Brain microvascular endothelial cell (primary cell): ENCODE results near the gene RPL39L.

Experiments
- DNase-seq: peaks from one replicate; pipeline ENCODE4 v3.0.0-alpha.2; 2020
- H3K27ac ChIP-seq: fragments of 250-450 bp; sonication (Bioruptor Pico); 2 replicates; pipeline ENCODE4 v1.5.1; 2020; ENCODE audit warnings: mild to moderate bottlenecking, moderate library complexity
- H3K27me3 ChIP-seq: fragments of 250-450 bp; sonication (Bioruptor Pico); replicated peaks from 2 replicates; pipeline ENCODE4 v1.5.1; 2020; ENCODE audit warnings: mild to moderate bottlenecking
- H3K36me3 ChIP-seq: fragments of 250-450 bp; sonication (Bioruptor Pico); replicated peaks from 2 replicates; pipeline ENCODE4 v1.5.1; 2020; ENCODE audit warnings: mild to moderate bottlenecking
- H3K4me3 ChIP-seq: 2 replicates; pipeline ENCODE4 v1.5.1; 2011; ENCODE audit warnings: low read depth, mild to moderate bottlenecking, control low read depth, low read length, moderate library complexity
- CTCF ChIP-seq: IDR thresholded peaks from 2 replicates; pipeline ENCODE4 v1.5.1; 2011; ENCODE audit warnings: low read depth, mild to moderate bottlenecking, moderate library complexity, low read length, control low read depth, inconsistent platforms; ENCODE audit errors: missing control alignments
- in situ Hi-C: cut with HindIII; loops from 2 replicates; pipeline ENCODE4 v1.10.0; 2017; ENCODE audit warnings: low sequenced_read_pairs, low pct_ligation_motif_present

The RPL39L gene

GRCh38 chr3:187084580-187084979 is 54.7 kb downstream of the RPL39L start:
- in situ Hi-C loops, result no loop called here
- no peak for TF ChIP-seq CTCF
- no peak overlapping the region for H3K27ac ChIP-seq
- no peaks in the 10 kb centered on the region for H3K27me3 ChIP-seq
- DNase-seq, result no peak
- H3K36me3 ChIP-seq, result no peaks in the 10 kb centered on the region
- no peak overlapping the region for H3K4me3 ChIP-seq

- TF ChIP-seq CTCF, result no peak
- H3K36me3 ChIP-seq, result no peaks in the 10 kb centered on the region
- H3K27ac ChIP-seq, result no peak overlapping the region
- in situ Hi-C loops, result no loop called here
- H3K4me3 ChIP-seq, result no peak overlapping the region
- H3K27me3 ChIP-seq, result no peaks in the 10 kb centered on the region
- DNase-seq, result no peak
Observed at GRCh38 chr3:187084126-187084525, 55.2 kb downstream of the RPL39L start.

DNA sequence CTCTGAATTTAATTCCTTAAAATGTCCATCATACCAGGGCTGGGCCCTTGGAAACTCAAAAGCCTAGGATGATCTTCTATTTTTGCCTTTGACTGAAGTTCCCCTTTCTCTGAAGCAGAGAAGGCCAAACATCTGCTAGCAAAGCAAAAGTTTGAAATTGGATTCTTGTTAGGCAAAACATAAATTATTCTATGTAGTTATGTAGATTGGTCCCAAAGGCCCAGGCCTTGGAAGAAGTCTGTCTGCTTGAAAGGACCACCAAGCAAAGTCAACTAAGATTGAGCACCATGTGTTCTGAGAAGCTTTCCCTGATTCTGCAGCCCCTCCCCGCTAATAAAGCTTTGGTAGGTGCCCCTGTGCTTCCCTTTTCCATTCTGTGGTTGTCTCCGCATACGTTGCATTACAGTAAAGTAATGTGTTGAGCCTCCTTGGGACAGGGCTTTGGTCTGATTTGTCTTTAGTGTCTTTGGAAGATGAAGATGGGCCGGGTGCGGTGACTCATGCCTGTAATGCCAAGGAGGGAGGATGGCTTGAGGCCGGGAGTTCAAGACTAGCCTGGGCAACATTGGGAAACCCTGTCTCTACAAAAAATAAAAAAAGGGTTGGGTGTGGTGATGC is 56.4 kb downstream of the RPL39L start:
- no peak overlapping the region for H3K4me3 ChIP-seq
- no peak for TF ChIP-seq CTCF
- no peaks in the 10 kb centered on the region for H3K27me3 ChIP-seq
- in situ Hi-C loops, result no loop called here
- no peaks in the 10 kb centered on the region for H3K36me3 ChIP-seq
- H3K27ac ChIP-seq, result no peak overlapping the region
- DNase-seq, result no peak

- DNase-seq, result no peak
- H3K27ac ChIP-seq, result no peak overlapping the region
- no peaks in the 10 kb centered on the region for H3K36me3 ChIP-seq
- in situ Hi-C loops, result no loop called here
- no peak for TF ChIP-seq CTCF
- no peak overlapping the region for H3K4me3 ChIP-seq
- no peaks in the 10 kb centered on the region for H3K27me3 ChIP-seq
Observed at GRCh38 chr3:187080799-187081450, 58.4 kb downstream of the RPL39L start.

DNA sequence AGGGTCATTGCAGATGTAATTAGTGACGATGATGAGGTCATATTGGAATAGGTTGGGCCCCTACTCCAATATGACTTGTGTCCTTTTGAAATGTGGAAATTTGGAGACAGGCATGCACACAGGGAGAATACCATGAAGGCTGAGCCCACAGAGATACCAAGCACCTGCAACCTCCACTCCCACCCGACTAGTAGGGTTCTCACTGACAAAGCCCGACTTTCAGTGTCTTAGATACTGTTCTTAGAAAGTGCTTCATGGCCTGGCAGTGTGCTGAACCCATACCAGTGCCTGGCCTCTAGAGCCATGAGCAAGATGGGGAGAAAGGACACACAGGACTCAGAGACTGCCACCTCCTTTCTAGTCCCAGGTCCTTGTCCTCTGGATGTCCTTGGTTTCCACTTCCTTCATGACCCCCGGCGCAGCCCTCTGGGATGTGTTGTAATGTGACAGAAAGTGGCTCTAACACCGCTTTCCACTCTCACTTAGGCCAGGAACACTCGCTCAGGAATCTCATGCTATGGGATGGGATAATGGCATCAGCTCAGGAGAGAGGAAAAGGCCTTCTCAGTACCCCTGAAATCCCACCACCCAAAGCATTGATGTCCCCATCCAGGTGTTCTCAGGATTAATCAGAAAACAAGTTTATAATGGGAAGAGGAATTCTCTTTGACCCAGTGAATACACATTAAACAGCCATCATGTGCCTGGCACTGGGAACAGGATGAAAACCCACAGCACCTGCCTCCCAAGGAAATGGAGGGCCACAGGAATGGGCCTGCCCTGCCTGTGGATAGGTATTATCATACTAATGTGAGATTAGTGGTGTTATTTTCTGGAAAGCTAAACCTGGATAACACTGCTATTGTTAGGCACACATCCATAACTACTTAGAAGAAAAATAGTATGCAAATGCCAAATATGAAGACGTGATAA is 59.9 kb downstream of the RPL39L start:
- DNase-seq, result no peak
- Histone ChIP-seq H3K27ac (no peak overlapping the region), H3K27me3 (no peaks in the 10 kb centered on the region), H3K4me3 (no peak overlapping the region), H3K36me3 (no peaks in the 10 kb centered on the region)
- in situ Hi-C loops, result no loop called here
- TF ChIP-seq CTCF, result no peak
